Brain microvascular endothelial cell (primary cell): ENCODE data around the gene FOXC1.

Source experiments
- DNase-seq: peaks from one replicate; pipeline ENCODE4 v3.0.0-alpha.2; 2020
- H3K27ac ChIP-seq: fragments of 250-450 bp; sonication (Bioruptor Pico); 2 replicates; pipeline ENCODE4 v1.5.1; 2020; ENCODE audit warnings: mild to moderate bottlenecking, moderate library complexity
- H3K27me3 ChIP-seq: fragments of 250-450 bp; sonication (Bioruptor Pico); replicated peaks from 2 replicates; pipeline ENCODE4 v1.5.1; 2020; ENCODE audit warnings: mild to moderate bottlenecking
- H3K36me3 ChIP-seq: fragments of 250-450 bp; sonication (Bioruptor Pico); replicated peaks from 2 replicates; pipeline ENCODE4 v1.5.1; 2020; ENCODE audit warnings: mild to moderate bottlenecking
- H3K4me3 ChIP-seq: 2 replicates; pipeline ENCODE4 v1.5.1; 2011; ENCODE audit warnings: low read depth, mild to moderate bottlenecking, control low read depth, low read length, moderate library complexity
- in situ Hi-C: cut with HindIII; loops from 2 replicates; pipeline ENCODE4 v1.10.0; 2017; ENCODE audit warnings: low sequenced_read_pairs, low pct_ligation_motif_present
- TF ChIP-seq, protein P1 (sequence below): IDR thresholded peaks from 2 replicates; pipeline ENCODE4 v1.5.1; 2011; ENCODE audit warnings: low read depth, mild to moderate bottlenecking, moderate library complexity, low read length, control low read depth, inconsistent platforms; ENCODE audit errors: missing control alignments

The FOXC1 gene

DNA sequence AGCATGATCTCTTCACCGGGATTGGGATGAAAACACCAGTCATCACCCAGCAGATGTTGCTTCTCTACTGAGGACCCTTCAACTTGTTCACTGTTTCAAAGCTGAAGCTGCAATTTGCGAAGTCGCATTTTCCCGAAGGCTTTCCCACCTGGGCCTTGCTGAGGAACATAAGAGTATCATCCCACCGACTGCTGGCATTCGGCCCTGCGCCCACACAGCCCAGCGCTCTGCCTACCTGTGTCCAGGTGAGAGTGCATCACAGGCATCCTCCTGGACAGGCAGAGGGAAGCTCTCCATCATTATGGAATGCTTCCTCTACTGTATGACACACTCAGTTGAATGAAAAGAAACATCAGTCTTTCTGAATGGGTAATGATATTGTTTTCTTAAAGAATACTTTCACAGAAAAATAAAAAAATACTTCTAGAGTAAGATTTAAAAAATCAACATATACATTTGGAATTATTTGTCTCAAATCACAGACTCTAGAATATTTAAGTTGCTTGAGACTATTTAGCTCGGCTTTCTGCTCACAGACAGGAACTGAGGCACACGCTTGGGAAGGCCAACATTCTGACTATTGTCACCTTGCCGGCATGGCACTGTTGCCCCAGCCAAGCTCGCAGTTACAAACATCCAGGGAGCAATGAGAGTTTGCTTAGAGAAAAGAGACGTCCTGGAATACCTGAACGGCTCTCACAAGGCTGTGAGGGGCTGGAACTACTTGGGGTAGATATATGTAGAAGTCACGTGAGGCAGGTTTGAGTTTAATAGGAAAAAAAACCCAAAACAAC is 48.7 kb downstream of the FOXC1 start:
- TF ChIP-seq, protein P1, sequence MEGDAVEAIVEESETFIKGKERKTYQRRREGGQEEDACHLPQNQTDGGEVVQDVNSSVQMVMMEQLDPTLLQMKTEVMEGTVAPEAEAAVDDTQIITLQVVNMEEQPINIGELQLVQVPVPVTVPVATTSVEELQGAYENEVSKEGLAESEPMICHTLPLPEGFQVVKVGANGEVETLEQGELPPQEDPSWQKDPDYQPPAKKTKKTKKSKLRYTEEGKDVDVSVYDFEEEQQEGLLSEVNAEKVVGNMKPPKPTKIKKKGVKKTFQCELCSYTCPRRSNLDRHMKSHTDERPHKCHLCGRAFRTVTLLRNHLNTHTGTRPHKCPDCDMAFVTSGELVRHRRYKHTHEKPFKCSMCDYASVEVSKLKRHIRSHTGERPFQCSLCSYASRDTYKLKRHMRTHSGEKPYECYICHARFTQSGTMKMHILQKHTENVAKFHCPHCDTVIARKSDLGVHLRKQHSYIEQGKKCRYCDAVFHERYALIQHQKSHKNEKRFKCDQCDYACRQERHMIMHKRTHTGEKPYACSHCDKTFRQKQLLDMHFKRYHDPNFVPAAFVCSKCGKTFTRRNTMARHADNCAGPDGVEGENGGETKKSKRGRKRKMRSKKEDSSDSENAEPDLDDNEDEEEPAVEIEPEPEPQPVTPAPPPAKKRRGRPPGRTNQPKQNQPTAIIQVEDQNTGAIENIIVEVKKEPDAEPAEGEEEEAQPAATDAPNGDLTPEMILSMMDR = no peak
- Histone ChIP-seq H3K4me3 (no peak overlapping the region), H3K36me3 (no peaks in the 10 kb centered on the region), H3K27ac (no peak overlapping the region), H3K27me3 (no peaks in the 10 kb centered on the region)
- DNase-seq = no peak
- in situ Hi-C loops = no loop called here

DNA sequence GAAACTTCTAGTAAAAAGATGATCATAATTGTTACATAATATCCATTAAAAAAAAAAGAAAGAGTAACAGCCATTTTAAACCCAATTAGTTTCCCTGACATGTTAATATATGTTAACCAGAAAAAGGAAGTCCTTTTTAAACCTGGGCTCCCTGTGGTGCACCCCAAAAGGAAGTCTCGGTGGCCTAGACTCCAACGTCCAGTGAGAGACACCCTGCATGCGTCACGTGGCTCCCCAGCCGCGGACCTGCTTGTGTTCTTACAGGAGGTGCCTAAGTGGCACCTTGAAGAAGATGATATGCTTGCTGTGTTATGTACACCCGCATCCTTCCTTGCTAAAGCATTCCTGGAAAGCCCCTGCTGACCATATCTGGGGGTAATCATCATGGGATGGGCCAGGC is 50.1 kb downstream of the FOXC1 start:
- TF ChIP-seq, protein P1 = no peak
- in situ Hi-C loops = no loop called here

DNA sequence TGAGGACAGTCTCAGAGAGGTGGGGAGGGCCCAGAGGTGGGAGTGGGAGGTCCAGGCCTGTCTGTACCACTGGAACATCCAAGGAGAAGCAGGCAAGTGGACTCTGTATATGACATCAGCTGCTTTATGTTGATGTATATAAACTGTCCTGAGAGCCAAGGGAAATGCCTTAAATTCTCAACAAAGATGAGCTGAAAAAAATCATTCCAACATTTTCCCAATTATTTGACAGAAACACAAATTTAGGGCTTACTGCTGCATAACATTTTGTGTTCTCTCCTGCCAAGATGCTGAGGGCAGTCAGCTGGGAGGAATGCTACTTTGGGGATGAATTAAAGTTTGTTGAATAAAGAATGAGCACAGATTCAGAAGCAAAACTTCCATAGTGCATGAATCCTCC is 52.8 kb downstream of the FOXC1 start:
- Histone ChIP-seq H3K36me3 (no peaks in the 10 kb centered on the region), H3K27ac (no peak overlapping the region), H3K27me3 (no peaks in the 10 kb centered on the region), H3K4me3 (no peak overlapping the region)
- DNase-seq = no peak
- TF ChIP-seq, protein P1 = no peak
- in situ Hi-C loops = no loop called here

More for the DNA sequence above, 50.1 kb downstream of the FOXC1 start:
- H3K27me3 ChIP-seq = no peaks in the 10 kb centered on the region
- no peak overlapping the region for H3K4me3 ChIP-seq
- H3K27ac ChIP-seq = no peak overlapping the region
- no peak for DNase-seq
- H3K36me3 ChIP-seq = no peaks in the 10 kb centered on the region
